Raji (cell line): ENCODE measurements around the gene EDN3.

Source experiments
- POLR2A ChIP-seq: IDR thresholded peaks from 2 replicates; pipeline ENCODE4 v1.6.1; 2011; ENCODE audit warnings: low read depth, low read length, control low read depth; ENCODE audit not compliant: insufficient read depth

EDN3 gene

DNA sequence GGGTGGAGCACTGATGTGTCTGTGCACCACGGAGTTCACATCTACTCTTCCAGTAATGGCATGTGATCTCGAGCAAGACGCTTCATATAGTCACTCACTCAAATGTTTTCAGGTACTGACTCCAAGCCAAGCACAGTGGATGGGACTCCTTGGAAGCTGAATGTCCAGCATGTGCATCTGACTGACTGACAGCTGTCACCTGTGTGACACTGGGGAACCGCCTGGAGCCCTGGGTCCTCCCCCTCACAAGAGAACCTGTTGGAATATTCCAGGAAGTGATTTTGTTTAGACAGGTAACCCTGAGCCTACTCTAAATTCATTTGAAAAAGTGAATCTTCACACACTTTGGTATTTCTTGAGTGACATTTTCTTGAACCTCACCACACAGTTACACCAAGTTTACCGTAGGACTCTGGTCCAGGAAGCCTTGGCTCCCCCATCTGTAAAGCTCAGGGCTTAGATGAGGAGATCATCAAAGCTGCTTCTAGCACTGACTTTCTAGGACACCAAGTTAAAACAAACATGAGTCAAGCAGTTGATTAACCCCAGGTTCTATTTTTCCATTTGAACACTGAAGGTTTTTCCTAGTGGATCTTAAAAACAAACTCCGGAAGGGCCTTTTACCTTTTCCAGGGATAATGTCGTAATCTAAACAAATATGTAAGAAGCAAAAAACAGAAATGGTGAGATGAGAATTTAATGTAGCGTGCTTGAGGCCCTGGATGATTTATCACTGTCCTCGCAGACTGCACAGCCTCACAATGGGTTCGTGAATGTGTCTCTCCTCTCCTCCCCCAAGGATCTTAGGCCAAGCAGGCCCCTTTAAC, 50.1 kb downstream of the EDN3 start:
- no peak for TF ChIP-seq POLR2A

DNA sequence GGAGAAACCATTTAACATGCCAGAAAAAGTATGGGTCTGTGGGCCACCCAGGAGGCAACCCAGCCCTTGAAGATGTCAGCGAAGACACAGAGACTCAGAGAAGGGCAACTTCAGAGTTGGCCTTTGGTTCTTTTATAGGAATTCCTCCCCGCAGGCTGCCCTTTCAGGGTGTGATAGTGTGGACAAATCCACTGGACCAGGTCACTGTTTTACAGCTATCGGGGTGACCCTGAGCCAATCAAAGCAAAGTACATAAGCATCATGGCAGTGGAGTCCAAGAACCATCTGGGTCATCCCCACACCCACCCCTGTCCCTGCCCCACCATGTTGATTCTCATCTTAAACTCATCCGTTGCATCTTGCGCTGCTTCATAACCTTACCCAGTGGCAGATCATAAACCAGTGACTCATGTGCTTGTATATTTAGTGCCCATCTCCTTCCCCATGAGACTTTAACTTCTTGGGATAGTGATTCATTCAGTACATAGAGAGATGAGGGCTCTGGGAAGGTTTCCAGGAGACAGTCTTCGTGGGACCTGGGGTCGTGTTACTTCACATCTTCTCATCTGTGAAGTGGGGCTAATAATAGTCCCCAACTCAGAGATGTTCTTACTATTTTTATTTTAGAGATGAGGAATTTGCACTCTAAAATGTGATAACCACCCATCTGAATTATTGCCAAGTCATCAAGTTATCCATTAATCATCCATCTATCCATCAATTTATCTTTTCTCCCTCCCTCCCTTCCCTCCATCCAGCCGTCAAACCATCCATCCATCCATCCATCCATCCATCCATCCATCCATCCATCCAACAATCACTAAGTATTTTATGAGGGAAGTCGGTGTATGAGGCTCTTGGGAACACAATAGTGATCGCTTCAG, 51.0 kb downstream of the EDN3 start:
- TF ChIP-seq POLR2A, result no peak

DNA sequence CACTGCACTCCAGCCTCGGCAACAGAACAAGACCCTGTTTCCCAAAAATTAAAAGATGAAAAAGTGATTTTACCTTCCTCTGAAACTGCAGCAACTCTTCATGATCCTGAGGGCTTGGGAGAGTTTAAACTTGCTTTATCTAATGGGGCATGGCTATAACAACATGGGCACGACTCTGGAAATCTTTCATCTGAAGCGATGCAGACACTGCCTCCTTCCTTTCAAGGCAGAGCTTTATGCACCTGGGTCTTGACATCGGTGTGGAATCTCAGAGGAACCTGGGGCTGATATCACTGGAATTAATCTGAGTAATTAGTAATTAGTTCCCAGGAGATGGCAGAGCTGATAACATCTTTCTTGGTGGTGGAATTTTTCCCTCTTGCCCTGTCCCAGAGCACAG, 52.1 kb downstream of the EDN3 start:
- no peak for TF ChIP-seq POLR2A

DNA sequence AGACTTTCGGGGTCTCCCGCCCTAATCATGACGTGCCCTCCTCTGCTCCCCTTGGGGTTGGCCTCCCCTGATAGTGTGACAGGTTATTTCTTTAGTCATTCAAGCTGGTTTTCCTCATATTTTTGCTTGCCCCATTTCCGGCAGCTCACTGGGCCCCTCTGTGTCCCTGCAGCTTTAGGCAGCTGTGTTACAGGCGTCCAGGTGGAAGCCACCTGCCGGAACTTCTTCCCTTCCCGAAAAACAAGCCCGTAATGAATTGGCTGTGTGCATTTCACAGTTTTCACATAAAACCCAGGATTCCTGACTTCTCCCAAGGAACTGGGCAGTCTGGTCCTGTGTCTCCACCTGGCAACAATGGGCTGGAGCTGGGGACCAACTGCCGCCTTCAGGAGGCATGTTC, 52.6 kb downstream of the EDN3 start:
- TF ChIP-seq POLR2A, result no peak

DNA sequence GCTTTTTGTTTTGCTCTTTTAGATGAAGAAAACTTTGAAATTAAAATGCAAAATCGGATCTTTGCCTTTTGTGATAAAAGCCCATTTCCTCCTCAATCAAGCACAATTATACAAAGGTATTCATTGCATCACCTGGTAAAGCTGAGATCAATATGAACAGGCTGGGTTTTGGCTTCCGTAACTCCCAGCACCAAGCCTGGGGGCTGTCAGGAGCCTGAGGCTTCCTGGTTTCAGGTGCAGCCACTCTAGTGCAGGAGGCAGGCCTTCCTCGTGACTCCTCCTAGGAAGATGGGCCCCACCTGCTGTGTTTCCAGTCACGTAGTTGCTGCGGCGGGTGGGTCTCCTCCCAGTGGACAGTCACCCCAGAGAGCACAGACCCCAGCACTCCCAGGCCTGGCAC, 54.0 kb downstream of the EDN3 start:
- no peak for TF ChIP-seq POLR2A

DNA sequence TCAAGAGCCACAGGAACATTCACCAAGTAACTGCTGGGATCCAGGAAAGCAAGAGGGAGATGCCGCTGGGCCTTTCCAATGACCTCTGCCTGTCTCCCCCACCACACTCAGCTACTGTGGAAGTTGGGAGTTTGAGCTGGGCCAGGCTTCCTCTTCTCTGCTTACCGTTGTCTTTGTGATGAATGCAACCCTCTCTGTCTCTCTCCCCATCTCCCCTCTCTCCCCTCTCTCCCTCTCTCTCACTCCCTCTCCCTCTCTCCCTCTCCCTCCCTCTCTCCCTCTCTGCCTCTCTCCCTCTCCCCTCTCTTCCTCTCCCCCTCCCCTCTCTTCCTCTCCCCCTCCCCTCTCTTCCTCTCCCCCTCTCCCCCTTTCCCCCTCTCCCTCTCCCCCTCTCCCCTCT, 54.8 kb downstream of the EDN3 start:
- TF ChIP-seq POLR2A, result no peak

DNA sequence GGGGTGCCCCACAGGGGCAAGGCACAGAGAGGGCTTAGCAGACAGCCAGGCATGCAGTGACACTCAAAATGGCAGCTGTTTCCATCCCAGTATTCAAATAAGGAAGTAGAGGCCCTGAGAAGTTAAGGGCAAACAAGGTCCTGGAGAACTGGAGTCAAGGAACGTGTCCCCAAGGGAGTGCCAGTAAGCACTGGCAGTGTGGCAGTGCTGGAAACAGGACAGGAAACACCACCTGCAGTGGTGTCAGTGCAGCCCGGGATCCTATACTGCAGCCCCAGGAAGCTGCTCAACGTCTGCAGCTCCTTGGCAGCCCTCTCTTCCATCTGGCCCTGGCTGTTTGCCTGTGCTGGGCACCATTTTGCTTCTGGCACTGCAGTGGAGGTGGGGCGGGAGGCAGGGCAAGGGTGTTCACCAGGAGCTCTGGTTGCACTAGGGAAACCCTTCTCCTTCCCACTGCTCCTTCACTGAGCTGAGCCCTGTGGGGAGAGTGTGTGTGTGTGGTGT, 56.3 kb downstream of the EDN3 start:
- TF ChIP-seq POLR2A, result no peak

DNA sequence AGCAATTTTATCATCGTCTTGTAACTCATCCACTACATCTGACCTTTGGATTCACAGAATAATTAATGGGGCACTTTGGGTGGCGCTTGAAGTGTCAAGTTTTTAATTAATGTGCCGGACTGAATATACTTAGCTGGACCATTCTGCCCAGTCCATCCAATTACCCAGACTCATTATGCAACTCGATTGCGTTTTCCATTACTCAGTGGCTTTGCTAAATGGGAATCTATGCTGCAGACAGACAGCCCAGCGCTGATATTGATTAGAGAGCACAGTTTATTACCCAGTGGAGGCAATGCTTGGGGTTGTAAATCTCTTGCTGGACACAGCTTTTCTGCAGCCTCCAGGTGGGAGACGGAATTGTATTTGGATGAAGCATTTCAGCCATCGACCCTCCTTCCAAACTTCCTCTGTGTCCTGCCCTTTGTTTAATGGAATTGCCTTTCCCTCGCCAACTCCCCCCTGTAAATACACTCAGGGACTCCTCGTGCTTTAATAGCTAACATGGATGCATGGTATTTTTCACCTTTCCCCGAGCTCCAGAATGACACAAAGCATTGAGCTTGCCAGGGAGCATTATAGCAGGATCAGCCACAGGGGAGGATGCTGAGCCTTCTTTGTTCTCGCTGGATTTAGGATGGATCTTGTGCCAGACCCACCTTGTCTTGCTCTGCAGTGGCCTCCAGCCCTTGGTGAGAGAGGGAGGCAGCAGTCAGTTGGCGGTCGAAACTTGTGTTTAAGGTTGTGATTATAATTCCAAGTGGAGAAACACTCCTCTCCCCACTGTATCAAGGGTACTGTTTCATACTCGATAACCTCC, 59.7 kb downstream of the EDN3 start:
- no peak for TF ChIP-seq POLR2A

DNA sequence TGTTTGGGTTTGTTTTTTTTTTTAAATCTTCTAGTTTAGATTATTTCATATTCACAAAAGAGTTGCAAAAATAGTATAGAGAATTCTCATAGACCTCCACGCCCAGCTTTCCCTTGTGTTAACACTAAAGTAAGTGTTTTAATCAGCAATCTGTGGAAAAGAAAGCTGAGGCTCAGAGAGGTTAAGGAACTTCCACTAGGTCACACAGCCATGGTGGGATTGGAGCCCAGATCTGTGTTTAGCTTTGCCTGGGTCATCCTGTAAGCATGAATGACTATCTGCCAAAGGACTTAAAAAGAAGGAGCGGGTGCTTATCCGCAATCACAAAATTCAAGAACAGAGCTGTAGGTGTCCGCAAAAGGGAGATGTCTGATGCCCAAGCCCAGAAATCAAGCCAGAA, 60.5 kb downstream of the EDN3 start:
- no peak for TF ChIP-seq POLR2A

DNA sequence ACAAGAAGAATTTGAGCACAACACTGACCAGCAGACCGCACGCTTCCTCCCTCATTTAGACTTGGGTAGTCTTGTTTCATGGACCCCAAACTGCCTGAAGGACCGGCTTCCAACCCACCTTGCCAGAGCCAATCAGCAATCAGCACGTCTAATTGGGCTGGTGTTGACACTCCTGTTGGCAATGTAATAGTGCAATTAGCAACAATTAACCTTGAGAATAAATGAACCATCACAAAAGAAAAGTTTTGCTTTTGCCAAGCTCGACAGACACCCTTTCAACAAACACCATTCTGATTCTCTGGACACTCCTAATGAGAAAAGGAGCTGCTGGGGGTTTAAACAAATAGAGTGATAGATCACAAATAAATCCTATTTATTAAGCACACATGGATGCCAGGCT, 61.0 kb downstream of the EDN3 start:
- no peak for TF ChIP-seq POLR2A

DNA sequence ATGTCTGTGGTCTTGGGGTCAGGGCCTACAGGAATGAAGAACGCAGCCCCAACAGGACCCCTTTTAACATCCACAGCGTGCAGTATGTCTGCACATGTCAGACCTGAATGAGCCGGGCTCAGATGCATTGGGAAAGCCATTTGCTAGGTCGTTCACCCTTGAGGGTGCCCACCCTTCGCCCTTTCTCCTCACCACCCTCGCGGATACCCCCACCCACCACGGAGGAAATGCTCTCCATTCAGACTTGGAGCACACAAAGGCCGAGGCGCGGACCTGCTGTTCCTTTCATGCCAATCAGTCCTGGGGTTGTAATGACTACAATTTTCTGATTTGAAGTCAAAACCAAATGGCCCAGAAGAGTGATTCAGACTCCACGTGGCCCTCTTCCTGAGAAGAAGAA, 62.7 kb downstream of the EDN3 start:
- no peak for TF ChIP-seq POLR2A

DNA sequence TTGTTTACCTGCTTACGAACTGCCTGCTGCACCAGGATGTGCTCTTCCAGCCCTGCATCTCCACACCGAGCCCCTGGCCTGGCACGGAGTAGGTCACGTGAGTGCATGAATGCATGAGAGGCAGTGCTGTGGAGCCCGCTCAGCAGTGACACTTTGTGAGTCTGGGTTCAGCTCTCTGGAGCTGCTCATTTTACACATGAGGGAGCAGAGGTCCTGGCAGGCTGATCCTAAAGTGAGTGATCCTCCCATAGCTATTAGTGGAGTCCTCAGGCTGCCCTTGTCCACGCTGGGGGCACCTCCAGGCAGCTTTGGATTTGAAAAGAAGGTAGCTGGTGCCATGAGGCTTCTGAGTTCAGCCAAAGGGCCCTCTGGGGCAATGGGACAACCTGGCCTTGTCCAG, 64.2 kb downstream of the EDN3 start:
- no peak for TF ChIP-seq POLR2A

DNA sequence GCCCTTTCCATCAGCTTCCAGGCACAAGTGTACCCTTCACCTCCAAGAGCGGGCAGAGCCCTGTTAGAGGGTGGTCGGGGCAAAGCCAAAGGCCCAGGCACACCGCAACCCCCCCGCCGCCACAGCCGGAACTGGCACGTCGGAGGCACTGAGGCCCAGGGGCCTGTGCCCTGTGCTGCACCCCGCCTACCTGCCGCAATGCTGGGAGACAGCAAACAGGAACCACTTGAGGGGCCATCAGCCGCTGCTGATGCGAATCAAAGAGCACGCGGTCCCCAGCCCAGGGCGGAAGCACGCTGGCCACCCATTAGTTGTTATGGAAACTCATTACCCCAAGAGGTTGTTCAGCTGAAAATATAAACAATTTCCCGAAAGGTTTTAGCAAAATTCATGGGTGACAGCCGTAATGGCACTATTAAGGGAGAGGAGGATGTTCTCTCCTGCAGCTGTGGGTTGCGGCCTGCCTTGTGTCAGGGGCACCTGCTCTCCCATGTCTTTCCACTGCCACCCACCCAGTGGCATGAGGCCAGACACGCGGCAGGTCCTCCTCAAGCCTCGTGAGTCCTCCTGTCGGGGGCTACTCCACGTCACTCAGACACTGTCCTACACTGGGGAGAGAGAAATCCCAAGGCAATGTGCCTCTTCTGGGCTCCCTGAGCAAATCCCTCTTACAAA, 65.3 kb downstream of the EDN3 start:
- no peak for TF ChIP-seq POLR2A

DNA sequence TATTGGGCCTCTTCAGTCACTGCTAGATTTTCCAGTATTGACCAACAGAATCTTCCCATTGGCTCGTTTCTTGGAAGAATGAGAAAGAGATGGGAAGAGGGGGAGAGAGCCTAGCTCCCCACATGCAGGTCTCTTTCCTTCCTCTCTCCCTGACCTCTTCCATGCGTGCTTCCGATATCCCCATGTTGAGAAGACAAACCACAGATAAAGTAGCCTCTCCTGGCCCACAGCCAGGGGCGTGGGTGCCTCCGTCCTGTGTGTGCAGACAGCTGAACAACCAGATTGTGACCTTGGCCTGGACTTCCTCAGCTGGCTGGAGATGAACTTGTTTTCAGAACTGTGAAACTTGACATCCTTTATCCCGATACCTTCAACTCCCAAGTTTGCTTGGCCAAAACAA, 71.0 kb downstream of the EDN3 start:
- no peak for TF ChIP-seq POLR2A

DNA sequence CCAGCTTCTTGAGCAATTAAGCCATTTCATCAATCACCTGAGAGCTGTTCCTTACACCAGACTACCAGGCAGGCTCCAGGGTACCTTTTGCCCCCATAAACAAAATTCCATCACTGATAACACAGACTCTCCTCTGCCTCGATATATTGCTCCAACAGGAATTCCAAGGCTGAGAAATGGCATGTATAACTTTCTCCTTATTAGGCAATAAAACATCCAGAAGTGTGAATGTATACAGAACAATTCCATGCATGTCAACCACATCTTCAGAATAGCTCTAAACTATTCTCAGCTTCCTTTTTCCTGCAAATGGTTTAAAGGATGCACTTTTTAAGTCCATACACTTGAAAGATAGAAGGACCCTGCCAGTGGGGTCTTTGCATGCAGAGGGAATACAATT, 73.8 kb downstream of the EDN3 start:
- TF ChIP-seq POLR2A, result no peak
